Measurements from ENCODE around the gene SMIM22. TPM values are rescaled to one million over a fixed set of nuclear protein-coding genes. Genes with fewer than 3 reads are reported as not detected.

Gene SMIM22
- total RNA-seq, 1 donor = not detected

DNA sequence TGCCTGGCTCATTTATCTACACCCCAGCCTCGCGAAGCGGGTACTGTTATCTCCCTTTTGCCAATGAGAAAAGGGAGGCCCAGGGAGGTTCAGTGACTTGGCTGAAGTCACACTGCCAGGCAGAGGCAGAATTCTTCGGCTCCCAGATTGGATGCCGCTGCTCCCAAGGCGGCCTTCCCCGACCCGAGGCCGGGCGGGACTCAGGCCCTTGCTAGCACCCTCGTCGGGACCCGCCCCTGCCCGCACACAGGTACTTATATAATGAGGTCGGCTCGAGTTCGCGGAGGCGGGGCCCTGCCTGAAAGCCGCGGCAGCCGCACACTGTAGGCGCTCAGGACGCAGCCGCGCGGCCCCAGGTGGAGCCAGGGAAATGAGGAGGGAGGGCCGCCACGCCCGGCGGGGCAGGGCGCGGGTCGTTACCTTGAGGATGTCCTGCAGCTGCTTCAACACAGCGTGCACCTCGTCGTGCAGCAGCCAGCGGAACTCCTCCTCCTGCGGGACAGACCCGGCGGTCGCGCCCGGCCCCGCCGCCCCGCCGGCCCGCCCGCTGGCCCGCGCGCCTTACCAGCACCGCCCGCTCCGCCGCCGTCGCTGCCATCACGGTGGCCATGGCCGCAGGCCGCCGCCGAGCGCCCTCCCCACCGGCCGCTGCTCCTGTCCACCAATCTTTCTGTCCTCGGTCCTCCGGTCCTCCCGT lies 6.9 kb downstream of the SMIM22 start, which contains the start of gene ROGDI:
Gene ROGDI, minus strand, starts transcription at position 672 of the 697 bp plus-strand sequence. Its CDS starts 62 bp downstream, at position 610.
- peak within 1 kb of the TSS; percentile 77 for H3K4me3 ChIP-seq (ENCODE audit: low read depth, low read length)
- TF ChIP-seq, protein P1, sequence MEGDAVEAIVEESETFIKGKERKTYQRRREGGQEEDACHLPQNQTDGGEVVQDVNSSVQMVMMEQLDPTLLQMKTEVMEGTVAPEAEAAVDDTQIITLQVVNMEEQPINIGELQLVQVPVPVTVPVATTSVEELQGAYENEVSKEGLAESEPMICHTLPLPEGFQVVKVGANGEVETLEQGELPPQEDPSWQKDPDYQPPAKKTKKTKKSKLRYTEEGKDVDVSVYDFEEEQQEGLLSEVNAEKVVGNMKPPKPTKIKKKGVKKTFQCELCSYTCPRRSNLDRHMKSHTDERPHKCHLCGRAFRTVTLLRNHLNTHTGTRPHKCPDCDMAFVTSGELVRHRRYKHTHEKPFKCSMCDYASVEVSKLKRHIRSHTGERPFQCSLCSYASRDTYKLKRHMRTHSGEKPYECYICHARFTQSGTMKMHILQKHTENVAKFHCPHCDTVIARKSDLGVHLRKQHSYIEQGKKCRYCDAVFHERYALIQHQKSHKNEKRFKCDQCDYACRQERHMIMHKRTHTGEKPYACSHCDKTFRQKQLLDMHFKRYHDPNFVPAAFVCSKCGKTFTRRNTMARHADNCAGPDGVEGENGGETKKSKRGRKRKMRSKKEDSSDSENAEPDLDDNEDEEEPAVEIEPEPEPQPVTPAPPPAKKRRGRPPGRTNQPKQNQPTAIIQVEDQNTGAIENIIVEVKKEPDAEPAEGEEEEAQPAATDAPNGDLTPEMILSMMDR (IDR thresholded peaks at IDR 0.05; ENCODE audit: insufficient read depth, low read depth, low read length) = no peak
- DNase-seq (ENCODE audit: low read depth) = peak; percentile 48

DNA sequence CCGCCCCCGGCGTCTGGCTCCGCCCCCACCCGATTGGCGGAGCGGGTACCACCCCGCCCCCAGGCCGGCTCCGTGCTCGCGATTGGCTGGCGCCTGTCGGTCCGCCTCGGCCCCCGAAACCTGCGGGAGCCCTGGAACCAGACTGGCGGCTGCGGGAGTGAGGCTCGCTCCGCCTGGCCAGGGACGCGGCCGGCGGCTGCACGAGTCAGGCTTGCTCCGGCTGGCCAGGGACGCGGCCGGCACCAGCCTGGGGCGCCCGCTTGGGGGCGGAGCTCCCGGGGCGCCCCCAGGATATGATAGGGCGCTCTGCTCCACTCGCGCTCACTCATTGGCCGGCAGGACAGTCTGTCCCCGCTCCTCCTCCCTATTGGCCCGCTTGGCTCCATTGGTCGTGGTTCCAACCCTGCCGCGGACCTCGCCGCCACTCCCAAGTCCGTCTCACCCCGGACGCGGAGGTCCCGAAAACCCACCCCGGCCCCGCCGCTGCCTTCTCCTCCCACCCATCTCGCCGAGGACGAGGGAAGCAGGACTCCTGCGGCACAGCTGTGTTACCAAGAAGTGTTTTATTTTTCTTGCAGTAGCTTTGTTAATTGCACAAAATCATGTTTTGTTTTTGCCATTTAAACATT lies 7.6 kb downstream of the SMIM22 start:
- DNase-seq (ENCODE audit: low read depth) = peak; percentile 92
- TF ChIP-seq, protein P1 (IDR thresholded peaks at IDR 0.05; ENCODE audit: insufficient read depth, low read depth, low read length) = peak; percentile 16
- H3K4me3 ChIP-seq (ENCODE audit: low read depth, low read length) = peak overlapping the region; percentile 77

DNA sequence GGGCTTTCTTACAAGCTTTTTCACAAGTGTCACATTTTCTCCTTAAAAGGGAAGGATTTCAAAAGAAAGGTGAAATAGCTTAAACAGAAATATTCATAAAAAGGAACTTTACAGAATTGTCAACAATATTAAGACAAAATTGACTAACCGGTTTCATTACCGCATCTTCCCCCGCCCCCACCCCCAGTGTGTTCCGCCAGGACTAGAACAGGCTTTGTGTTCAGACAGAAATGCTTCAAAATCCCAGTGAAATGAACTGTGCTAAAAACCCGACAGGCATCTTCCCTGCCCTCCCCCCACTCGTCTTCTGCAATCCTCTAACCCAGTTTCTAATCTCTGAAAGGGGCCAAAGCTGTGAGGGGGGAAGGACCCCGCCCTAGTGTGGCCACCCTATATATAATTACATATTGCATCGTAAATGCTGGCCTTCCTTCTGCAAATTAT lies 8.3 kb downstream of the SMIM22 start:
- TF ChIP-seq, protein P1 (IDR thresholded peaks at IDR 0.05; ENCODE audit: insufficient read depth, low read depth, low read length) = no peak
- H3K4me3 ChIP-seq (ENCODE audit: low read depth, low read length) = peak overlapping the region; percentile 77
- DNase-seq (ENCODE audit: low read depth) = peak; percentile 53

DNA sequence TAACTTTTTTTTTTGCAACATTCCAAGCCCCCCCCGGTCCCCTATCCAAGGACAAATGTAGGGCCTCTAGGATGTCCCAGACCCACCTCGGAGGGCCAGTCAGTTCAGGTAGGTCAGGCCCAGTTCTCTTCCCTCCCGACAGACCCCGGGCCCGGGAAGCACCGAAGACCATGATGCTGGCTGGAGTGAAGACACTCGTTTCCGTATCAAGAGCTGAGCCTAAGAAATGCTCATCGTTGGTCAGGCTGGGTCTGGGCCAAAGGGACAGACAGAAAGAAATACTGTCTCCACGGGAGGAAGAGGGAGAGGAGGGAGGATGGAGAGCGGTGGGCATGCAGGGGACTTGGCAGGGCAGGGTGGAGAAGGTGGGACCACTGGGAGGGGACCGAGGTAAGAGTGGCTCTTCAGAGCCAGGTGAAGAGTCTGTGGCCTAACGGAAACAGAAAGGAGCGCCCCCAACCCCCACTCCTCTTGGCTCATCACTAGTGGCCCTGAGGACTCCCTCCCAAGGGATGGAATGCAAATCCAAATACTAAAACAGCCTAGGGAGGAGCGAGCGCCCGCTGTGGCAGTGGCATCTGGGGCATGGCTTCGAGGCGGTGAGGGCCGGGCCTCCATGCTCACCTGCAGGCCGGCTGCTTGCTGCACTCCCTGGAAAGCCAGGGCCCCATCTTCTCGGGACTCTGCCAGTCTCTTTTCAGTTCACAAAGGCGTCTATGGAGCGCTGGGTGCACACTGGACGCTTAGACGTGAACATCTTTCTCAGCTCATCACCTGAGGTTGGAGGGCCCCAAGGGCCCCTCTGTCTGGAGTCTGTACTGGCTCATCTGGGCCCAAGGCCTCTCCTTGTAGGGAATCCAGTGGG lies 9.0 kb downstream of the SMIM22 start:
- no peak for DNase-seq (ENCODE audit: low read depth)
- no peak overlapping the region for H3K4me3 ChIP-seq (ENCODE audit: low read depth, low read length)
- TF ChIP-seq, protein P1 (IDR thresholded peaks at IDR 0.05; ENCODE audit: insufficient read depth, low read depth, low read length) = no peak

DNA sequence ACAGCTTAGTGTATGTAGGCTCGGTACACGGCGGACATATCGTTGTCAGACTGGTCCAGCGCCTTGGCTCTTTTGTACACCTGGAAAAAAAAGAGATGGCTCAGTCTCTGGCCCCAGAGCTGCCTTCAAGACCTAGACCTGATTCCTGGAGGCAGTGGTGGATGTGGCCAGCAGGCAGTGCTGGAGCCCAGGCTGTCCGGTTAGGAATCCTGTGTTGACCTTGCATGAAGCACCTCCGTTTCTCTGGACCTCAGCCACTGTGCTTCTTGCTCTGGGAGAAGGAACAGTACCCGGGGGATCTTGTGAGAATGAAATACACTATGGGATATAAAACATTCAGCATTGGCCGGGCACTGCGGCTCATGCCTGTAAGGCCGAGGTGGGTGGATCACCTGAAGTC lies 10.1 kb downstream of the SMIM22 start:
- TF ChIP-seq, protein P1 (IDR thresholded peaks at IDR 0.05; ENCODE audit: insufficient read depth, low read depth, low read length) = no peak
- DNase-seq (ENCODE audit: low read depth) = peak; percentile 7
- H3K4me3 ChIP-seq (ENCODE audit: low read depth, low read length) = no peak overlapping the region

DNA sequence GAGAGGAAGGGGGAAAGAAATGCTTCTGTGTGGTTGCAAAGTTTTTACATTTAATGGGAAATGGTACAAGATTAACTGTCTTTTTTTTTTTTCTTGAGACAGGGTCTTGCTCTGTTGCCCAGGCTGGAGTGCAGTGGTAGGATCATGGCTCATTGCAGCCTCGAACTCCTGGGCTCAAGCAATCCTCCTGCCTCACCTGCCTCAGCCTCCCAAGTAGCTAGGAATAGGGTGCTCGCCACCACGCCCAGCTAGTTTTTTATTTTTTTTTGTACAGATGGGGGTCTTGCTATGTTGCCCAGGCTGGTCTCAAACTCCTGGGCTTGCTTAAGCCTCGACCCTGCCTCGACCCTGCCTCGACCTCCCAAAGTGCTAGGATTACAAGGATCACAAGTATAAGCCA lies 11.1 kb downstream of the SMIM22 start:
- DNase-seq (ENCODE audit: low read depth) = no peak
- no peak overlapping the region for H3K4me3 ChIP-seq (ENCODE audit: low read depth, low read length)
- TF ChIP-seq, protein P1 (IDR thresholded peaks at IDR 0.05; ENCODE audit: insufficient read depth, low read depth, low read length) = no peak
